Neural progenitor cell (in vitro differentiated cells): ENCODE measurements around the gene COL24A1. TPM values are rescaled to one million over a fixed set of nuclear protein-coding genes. Genes with fewer than 3 reads are reported as not detected.

ENCODE experiments used
- DNase-seq: peaks from one replicate; pipeline ENCODE4 v3.0.0-alpha.2; 2016; ENCODE audit warnings: low spot score
- H2AFZ ChIP-seq: fragments of 200-600 bp; sonication (generic); replicated peaks from 2 replicates; pipeline ENCODE4 v1.6.1; 2016; ENCODE audit warnings: antibody characterized with exemption
- H3F3A ChIP-seq: fragments of 200-600 bp; sonication (generic); 2 replicates; pipeline ENCODE4 v1.6.1; 2016; ENCODE audit warnings: antibody characterized with exemption, low read depth
- H3K27ac ChIP-seq: fragments of 200-600 bp; sonication (generic); 2 replicates; pipeline ENCODE4 v1.5.1; 2016; ENCODE audit warnings: mild to moderate bottlenecking
- H3K27me3 ChIP-seq: fragments of 200-600 bp; sonication (generic); 2 replicates; pipeline ENCODE4 v1.6.1; 2016; ENCODE audit warnings: mild to moderate bottlenecking, moderate library complexity
- H3K36me3 ChIP-seq: fragments of 200-600 bp; sonication (generic); 2 replicates; pipeline ENCODE4 v1.5.1; 2016
- H3K4me1 ChIP-seq: fragments of 200-600 bp; sonication (generic); 2 replicates; pipeline ENCODE4 v1.6.1; 2016; ENCODE audit warnings: mixed run types
- H3K4me2 ChIP-seq: fragments of 200-600 bp; sonication (generic); 2 replicates; pipeline ENCODE4 v1.6.1; 2016
- H3K4me3 ChIP-seq: fragments of 200-600 bp; sonication (generic); 2 replicates; pipeline ENCODE4 v1.5.1; 2016
- H3K79me2 ChIP-seq: fragments of 200-600 bp; sonication (generic); 2 replicates; pipeline ENCODE4 v1.6.1; 2016; ENCODE audit warnings: low read depth
- H3K9ac ChIP-seq: fragments of 200-600 bp; sonication (generic); 2 replicates; pipeline ENCODE4 v1.6.1; 2016
- H3K9me3 ChIP-seq: fragments of 200-600 bp; sonication (generic); 2 replicates; pipeline ENCODE4 v1.5.1; 2016; ENCODE audit warnings: low read depth
- H4K20me1 ChIP-seq: fragments of 200-600 bp; sonication (generic); 2 replicates; pipeline ENCODE4 v1.6.1; 2016; ENCODE audit warnings: low read depth
- H3K27ac Mint-ChIP-seq: 3 replicates; pipeline ENCODE4 v1.8.0; 2021; ENCODE audit warnings: mixed read lengths
- H3K27me3 Mint-ChIP-seq: 2 replicates; pipeline ENCODE4 v1.8.0; 2022; ENCODE audit warnings: low read depth, mild to moderate bottlenecking, inconsistent platforms, moderate library complexity, mixed read lengths; ENCODE audit not compliant: insufficient read depth
- H3K36me3 Mint-ChIP-seq: 3 replicates; pipeline ENCODE4 v1.8.0; 2021; ENCODE audit warnings: mixed read lengths
- H3K4me1 Mint-ChIP-seq: 3 replicates; pipeline ENCODE4 v1.8.0; 2021; ENCODE audit warnings: mixed read lengths
- H3K4me3 Mint-ChIP-seq: 3 replicates; pipeline ENCODE4 v1.8.0; 2021; ENCODE audit warnings: mild to moderate bottlenecking, moderate library complexity, mixed read lengths
- H3K9me3 Mint-ChIP-seq: 3 replicates; pipeline ENCODE4 v1.8.0; 2020; ENCODE audit warnings: mixed read lengths
- EZH2 ChIP-seq: fragments of 200-600 bp; sonication (generic); IDR thresholded peaks from 2 replicates; pipeline ENCODE4 v1.6.1; 2017; ENCODE audit warnings: antibody characterized with exemption, mild to moderate bottlenecking, moderate library complexity
- EZH2phosphoT487 ChIP-seq: fragments of 200-600 bp; sonication (generic); IDR thresholded peaks from 2 replicates; pipeline ENCODE4 v1.6.1; 2017; ENCODE audit warnings: antibody characterized with exemption
- total RNA-seq: library from RNA; depleted of rRNA; stranded (reverse); fragments of >200 nt; gene quantifications from 2 replicates; pipeline ENCODE4 v1.2.3, GENCODE V29; 2015; ENCODE audit warnings: low replicate concordance
- TF ChIP-seq, protein P1 (sequence below): fragments of 200-600 bp; sonication (generic); IDR thresholded peaks from 2 replicates; pipeline ENCODE4 v1.5.1; 2017; ENCODE audit warnings: antibody characterized with exemption, mild to moderate bottlenecking

Gene COL24A1
- total RNA-seq, 1 donor from 2014 or later = not detected

DNA sequence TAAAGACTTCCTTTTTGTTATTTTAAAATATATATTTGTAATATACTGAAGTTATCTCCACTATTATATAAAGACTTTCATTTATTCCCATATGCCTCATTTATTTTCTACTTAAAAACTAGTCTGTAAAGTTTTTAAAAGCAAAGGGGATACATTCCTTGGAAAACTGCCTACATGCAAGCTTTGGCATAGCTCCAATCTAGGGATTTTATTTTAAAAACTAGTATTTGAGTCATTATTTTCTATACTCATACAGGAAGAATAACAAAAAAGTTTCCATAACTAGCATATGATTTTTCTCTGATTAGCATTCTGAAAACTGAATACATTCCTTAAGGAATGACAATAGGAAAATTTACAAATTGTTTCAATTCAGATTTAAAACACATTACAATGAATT, 88.9 kb downstream of the COL24A1 start:
- H3K27ac ChIP-seq = no peak overlapping the region
- H3K9ac ChIP-seq = no peak overlapping the region
- Mint-ChIP-seq H3K4me1 (peaks cover 6% of the 10 kb centered on the region), H3K4me3 (no peak overlapping the region), H3K36me3 (no peaks in the 10 kb centered on the region), H3K9me3 (no peaks in the 10 kb centered on the region), H3K27ac (no peak overlapping the region), H3K27me3 (peaks cover 4% of the 10 kb centered on the region)
- no peaks in the 10 kb centered on the region for H3K36me3 ChIP-seq
- H3K9me3 ChIP-seq = no peaks in the 10 kb centered on the region
- TF ChIP-seq EZH2 (no peak), EZH2phosphoT487 (no peak)
- TF ChIP-seq, protein P1, sequence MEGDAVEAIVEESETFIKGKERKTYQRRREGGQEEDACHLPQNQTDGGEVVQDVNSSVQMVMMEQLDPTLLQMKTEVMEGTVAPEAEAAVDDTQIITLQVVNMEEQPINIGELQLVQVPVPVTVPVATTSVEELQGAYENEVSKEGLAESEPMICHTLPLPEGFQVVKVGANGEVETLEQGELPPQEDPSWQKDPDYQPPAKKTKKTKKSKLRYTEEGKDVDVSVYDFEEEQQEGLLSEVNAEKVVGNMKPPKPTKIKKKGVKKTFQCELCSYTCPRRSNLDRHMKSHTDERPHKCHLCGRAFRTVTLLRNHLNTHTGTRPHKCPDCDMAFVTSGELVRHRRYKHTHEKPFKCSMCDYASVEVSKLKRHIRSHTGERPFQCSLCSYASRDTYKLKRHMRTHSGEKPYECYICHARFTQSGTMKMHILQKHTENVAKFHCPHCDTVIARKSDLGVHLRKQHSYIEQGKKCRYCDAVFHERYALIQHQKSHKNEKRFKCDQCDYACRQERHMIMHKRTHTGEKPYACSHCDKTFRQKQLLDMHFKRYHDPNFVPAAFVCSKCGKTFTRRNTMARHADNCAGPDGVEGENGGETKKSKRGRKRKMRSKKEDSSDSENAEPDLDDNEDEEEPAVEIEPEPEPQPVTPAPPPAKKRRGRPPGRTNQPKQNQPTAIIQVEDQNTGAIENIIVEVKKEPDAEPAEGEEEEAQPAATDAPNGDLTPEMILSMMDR = no peak
- H3K27me3 ChIP-seq = no peaks in the 10 kb centered on the region
- no peaks in the 10 kb centered on the region for H3K79me2 ChIP-seq
- H3K4me3 ChIP-seq = no peak overlapping the region
- no peak overlapping the region for H3K4me2 ChIP-seq
- H3K4me1 ChIP-seq = peaks cover 8% of the 10 kb centered on the region
- no peaks in the 10 kb centered on the region for H4K20me1 ChIP-seq
- no peak for DNase-seq
- no peak overlapping the region for H2AFZ ChIP-seq
- H3F3A ChIP-seq = no peaks in the 10 kb centered on the region

DNA sequence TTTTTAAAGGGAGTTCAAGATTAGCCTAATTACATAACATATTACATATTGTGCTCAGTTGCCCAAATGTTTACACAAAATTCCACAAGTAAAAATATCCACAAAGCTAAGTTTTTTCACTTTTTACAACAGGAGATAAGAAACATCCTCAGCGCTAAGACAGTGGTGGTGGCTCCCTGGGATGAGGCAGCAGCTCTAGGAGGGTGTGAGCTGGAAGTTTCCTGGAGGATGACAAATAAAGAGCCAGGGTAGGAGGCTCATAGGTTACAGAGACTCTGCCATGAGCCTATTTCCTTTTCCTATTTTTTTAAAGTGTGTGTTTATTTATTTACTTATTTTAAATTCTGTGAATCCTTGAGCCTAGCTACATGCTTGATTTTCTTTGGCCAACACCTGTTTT, 91.7 kb downstream of the COL24A1 start:
- Histone ChIP-seq H3F3A (no peaks in the 10 kb centered on the region), H3K4me1 (peaks cover 26% of the 10 kb centered on the region), H3K36me3 (no peaks in the 10 kb centered on the region), H3K9me3 (no peaks in the 10 kb centered on the region), H3K79me2 (no peaks in the 10 kb centered on the region), H3K27ac (no peak overlapping the region), H2AFZ (peak overlapping the region; percentile 68), H3K4me2 (no peak overlapping the region), H3K4me3 (no peak overlapping the region), H3K27me3 (no peaks in the 10 kb centered on the region), H3K9ac (no peak overlapping the region), H4K20me1 (no peaks in the 10 kb centered on the region)
- Mint-ChIP-seq H3K27me3 (peaks cover 4% of the 10 kb centered on the region), H3K4me3 (no peak overlapping the region), H3K36me3 (no peaks in the 10 kb centered on the region), H3K27ac (no peak overlapping the region), H3K9me3 (no peaks in the 10 kb centered on the region), H3K4me1 (peaks cover 6% of the 10 kb centered on the region)
- DNase-seq = peak; percentile 4
- no peak for TF ChIP-seq EZH2
- TF ChIP-seq, protein P1 = no peak
- TF ChIP-seq EZH2phosphoT487 = no peak

DNA sequence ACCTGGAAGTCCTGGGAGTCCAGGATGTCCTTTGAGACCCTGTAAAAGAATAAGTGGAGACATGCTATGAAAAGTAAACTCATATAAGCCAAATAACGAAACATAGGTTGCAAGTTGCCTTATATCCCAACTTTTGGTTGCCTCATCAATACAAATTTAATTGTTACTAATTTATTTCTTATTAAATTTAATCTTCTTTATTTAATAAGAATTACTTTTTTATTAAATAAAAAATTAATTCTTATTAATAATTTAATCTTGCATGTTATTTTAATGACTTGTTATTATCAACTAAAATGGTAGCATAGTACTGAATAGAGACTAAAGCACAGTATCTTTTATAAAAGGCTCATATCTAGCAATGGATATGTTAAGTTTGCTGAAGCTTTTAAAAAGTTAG, 92.9 kb downstream of the COL24A1 start:
- H3K36me3 Mint-ChIP-seq = no peaks in the 10 kb centered on the region
- no peak overlapping the region for H3K4me2 ChIP-seq
- TF ChIP-seq EZH2 (no peak), EZH2phosphoT487 (no peak)
- TF ChIP-seq, protein P1 = no peak
- H3K27me3 ChIP-seq = no peaks in the 10 kb centered on the region
- H3K4me1 Mint-ChIP-seq = peaks cover 6% of the 10 kb centered on the region
- H3K9ac ChIP-seq = no peak overlapping the region
- H3K27ac Mint-ChIP-seq = no peak overlapping the region
- peaks cover 36% of the 10 kb centered on the region for H3K4me1 ChIP-seq
- no peaks in the 10 kb centered on the region for H3K79me2 ChIP-seq
- no peaks in the 10 kb centered on the region for H3F3A ChIP-seq
- DNase-seq = no peak
- no peaks in the 10 kb centered on the region for H3K9me3 ChIP-seq
- H4K20me1 ChIP-seq = no peaks in the 10 kb centered on the region
- no peak overlapping the region for H3K4me3 ChIP-seq
- H3K27ac ChIP-seq = no peak overlapping the region
- H3K36me3 ChIP-seq = no peaks in the 10 kb centered on the region
- H3K9me3 Mint-ChIP-seq = no peaks in the 10 kb centered on the region
- H3K4me3 Mint-ChIP-seq = no peak overlapping the region
- peaks cover 2% of the 10 kb centered on the region for H3K27me3 Mint-ChIP-seq
- no peak overlapping the region for H2AFZ ChIP-seq
